Stimulated activated CD8-positive, alpha-beta memory T cell treated with anti-CD3 and anti-CD28 coated beads, Interleukin-7, amount 100 ng/mL, for 24 hours (primary cell): Measurements from ENCODE around the gene CHMP6.

Experiments used
- DNase-seq: peaks from one replicate; pipeline ENCODE4 v3.0.0-alpha.2; 2020; ENCODE audit warnings: low read depth

CHMP6 gene

GRCh38 chr17:80991645-80992076 is at the start of gene CHMP6:
CHMP6 (plus strand) TSS chr17:80991841; CDS start chr17:80991919, 78 bp downstream.
- DNase-seq = peak; percentile 40

- DNase-seq = no peak
Observed at GRCh38 chr17:80942423-80943345, 49.0 kb upstream of the CHMP6 start.

- no peak for DNase-seq
Observed at GRCh38 chr17:80943346-80944145, 48.1 kb upstream of the CHMP6 start.

GRCh38 chr17:80944326-80944725 is 47.3 kb upstream of the CHMP6 start:
- DNase-seq = no peak

GRCh38 chr17:80945736-80946135 is 45.9 kb upstream of the CHMP6 start:
- no peak for DNase-seq

- DNase-seq = no peak
Observed at GRCh38 chr17:80946449-80946848, 45.2 kb upstream of the CHMP6 start.

GRCh38 chr17:80947200-80947940 is 44.3 kb upstream of the CHMP6 start:
- DNase-seq = no peak

- no peak for DNase-seq
Observed at GRCh38 chr17:80948019-80948975, 43.3 kb upstream of the CHMP6 start.

- no peak for DNase-seq
Observed at GRCh38 chr17:80948976-80949450, 42.6 kb upstream of the CHMP6 start.

GRCh38 chr17:80949451-80950421 is 41.9 kb upstream of the CHMP6 start:
- DNase-seq = no peak

GRCh38 chr17:80950466-80951120 is 41.0 kb upstream of the CHMP6 start:
- no peak for DNase-seq

GRCh38 chr17:80951121-80952090 is 40.2 kb upstream of the CHMP6 start:
- no peak for DNase-seq

GRCh38 chr17:80952291-80952690 is 39.4 kb upstream of the CHMP6 start:
- no peak for DNase-seq

GRCh38 chr17:80953471-80954315 is 37.9 kb upstream of the CHMP6 start:
- no peak for DNase-seq

- DNase-seq = no peak
Observed at GRCh38 chr17:80955078-80955477, 36.6 kb upstream of the CHMP6 start.

GRCh38 chr17:80955671-80956280 is 35.9 kb upstream of the CHMP6 start:
- DNase-seq = no peak
